ENCODE results near the gene CEP55.

The CEP55 gene

GRCh38 chr10:93509816-93510215 lies 13.4 kb downstream of the CEP55 start:
- no peak for DNase-seq (ENCODE audit: low read depth)
- no peak overlapping the region for H3K4me3 ChIP-seq (ENCODE audit: low read depth, low read length)
- TF ChIP-seq CTCF (conservative IDR thresholded peaks at IDR 0.05; ENCODE audit: low read depth, low read length) = no peak

GRCh38 chr10:93512565-93512964 lies 16.2 kb downstream of the CEP55 start:
- H3K4me3 ChIP-seq (ENCODE audit: low read depth, low read length) = no peak overlapping the region
- TF ChIP-seq CTCF (conservative IDR thresholded peaks at IDR 0.05; ENCODE audit: low read depth, low read length) = no peak
- peak; percentile 39 for DNase-seq (ENCODE audit: low read depth)

- TF ChIP-seq CTCF (conservative IDR thresholded peaks at IDR 0.05; ENCODE audit: low read depth, low read length) = no peak
- no peak overlapping the region for H3K4me3 ChIP-seq (ENCODE audit: low read depth, low read length)
- no peak for DNase-seq (ENCODE audit: low read depth)
These were observed 16.7 kb downstream of the CEP55 start for GRCh38 chr10:93513091-93513490.

- H3K4me3 ChIP-seq (ENCODE audit: low read depth, low read length) = no peak overlapping the region
- DNase-seq (ENCODE audit: low read depth) = no peak
- TF ChIP-seq CTCF (conservative IDR thresholded peaks at IDR 0.05; ENCODE audit: low read depth, low read length) = no peak
These were observed 18.1 kb downstream of the CEP55 start for GRCh38 chr10:93514521-93514920.

DNA sequence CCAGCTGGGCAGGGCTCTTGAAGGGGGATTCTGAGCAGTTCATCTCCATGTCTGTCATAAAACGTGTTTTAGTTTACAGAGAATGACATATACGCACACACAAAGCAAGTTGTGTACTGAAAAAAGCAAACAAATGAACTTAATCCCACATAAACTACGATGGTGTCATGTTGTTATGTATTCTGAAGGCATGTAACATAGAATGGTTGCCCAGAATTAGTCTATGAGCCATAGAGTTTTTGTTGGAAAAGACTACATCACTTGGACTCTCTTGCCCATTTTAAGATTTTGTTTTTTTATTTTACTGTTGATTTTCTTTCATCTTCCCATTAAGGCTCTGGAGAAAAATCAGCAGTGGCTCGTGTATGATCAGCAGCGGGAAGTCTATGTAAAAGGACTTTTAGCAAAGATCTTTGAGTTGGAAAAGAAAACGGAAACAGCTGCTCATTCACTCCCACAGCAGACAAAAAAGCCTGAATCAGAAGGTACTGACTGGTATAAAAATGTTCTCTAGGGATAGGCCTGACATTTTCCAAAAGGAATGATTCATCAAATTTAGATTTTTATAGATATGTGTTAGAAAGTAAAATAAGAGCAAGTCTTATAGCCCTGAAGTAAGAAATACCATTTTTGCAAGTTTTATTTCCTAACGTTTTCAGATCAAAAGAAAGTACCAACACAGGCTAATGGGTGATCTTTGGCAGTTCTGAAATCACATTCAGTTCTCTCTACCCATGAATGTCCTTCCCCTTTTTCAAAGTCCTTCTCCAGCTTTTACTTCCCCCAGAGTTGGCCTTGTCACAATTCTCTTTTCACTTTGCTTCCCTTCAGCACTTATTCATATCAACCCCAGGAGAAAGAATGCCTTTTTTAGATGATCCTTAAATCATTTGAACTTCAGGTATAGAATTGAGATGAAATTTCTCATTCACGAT lies 18.9 kb downstream of the CEP55 start:
- H3K4me3 ChIP-seq (ENCODE audit: low read depth, low read length) = no peak overlapping the region
- no peak for TF ChIP-seq CTCF (conservative IDR thresholded peaks at IDR 0.05; ENCODE audit: low read depth, low read length)
- no peak for DNase-seq (ENCODE audit: low read depth)

- H3K4me3 ChIP-seq (ENCODE audit: low read depth, low read length) = no peak overlapping the region
- TF ChIP-seq CTCF (conservative IDR thresholded peaks at IDR 0.05; ENCODE audit: low read depth, low read length) = no peak
- peak; percentile 67 for DNase-seq (ENCODE audit: low read depth)
These were observed 19.6 kb downstream of the CEP55 start for GRCh38 chr10:93516006-93516380.

GRCh38 chr10:93518531-93518930 lies 22.1 kb downstream of the CEP55 start:
- TF ChIP-seq CTCF (conservative IDR thresholded peaks at IDR 0.05; ENCODE audit: low read depth, low read length) = no peak
- no peak for DNase-seq (ENCODE audit: low read depth)
- no peak overlapping the region for H3K4me3 ChIP-seq (ENCODE audit: low read depth, low read length)

All from choroid plexus epithelial cell (primary cell).